Uterus (tissue), 2 donors: ENCODE results near the gene ZBTB34.

Experiments used
- CTCF ChIP-seq, 4 experiments: fragments of 200-600 bp in 2 of 4; fragments of 450-650 bp in 2 of 4; sonication (generic) in 2 of 4; IDR thresholded peaks; one replicate each; pipeline ENCODE4 v1.5.1; 2016 to 2019; ENCODE audit warnings: antibody characterized with exemption in 4 of 4, mild to moderate bottlenecking in 2 of 4, moderate library complexity in 1 of 4
- POLR2A ChIP-seq, 2 donors: fragments of 450-650 bp; IDR thresholded peaks; one replicate each; pipeline ENCODE4 v1.6.1; 2016; ENCODE audit warnings: antibody characterized with exemption in 2 of 2, mild to moderate bottlenecking in 1 of 2, moderate library complexity in 1 of 2

DNA sequence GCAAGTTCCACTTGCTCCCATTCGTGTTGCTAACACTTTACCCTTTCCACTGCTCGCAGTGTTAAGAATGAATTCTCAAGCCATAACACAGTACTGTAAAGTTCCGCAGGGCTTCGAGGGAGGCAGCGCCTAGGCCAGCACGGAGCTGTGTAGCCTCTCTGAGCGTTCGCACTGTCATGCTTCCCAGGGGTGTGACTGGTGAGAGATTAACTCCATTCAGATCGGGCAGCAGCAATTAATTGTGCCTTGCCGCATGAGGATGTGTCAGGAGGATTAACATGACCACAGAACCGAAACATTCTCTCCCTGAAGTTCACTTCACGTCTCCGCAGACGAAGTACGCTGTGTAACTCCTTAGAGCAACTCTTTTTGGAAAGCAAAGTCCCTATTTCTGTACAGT is 23.2 kb downstream of the ZBTB34 start:
- no peak for TF ChIP-seq CTCF (IDR thresholded peaks at IDR 0.05)
- no peak for TF ChIP-seq POLR2A (IDR thresholded peaks at IDR 0.05)
